ENCODE data around the gene TCF3. TPM values are rescaled to one million over a fixed set of nuclear protein-coding genes. Genes with fewer than 3 reads are reported as not detected.
"Not testable (repeated sequence)": the region's sequence is repeated elsewhere in the genome, so short reads cannot be mapped to it uniquely, and the experiment has no call there.

TCF3 gene
- total and polyA plus RNA-seq, 2 donors, result 76.0 to 81.2 TPM

DNA sequence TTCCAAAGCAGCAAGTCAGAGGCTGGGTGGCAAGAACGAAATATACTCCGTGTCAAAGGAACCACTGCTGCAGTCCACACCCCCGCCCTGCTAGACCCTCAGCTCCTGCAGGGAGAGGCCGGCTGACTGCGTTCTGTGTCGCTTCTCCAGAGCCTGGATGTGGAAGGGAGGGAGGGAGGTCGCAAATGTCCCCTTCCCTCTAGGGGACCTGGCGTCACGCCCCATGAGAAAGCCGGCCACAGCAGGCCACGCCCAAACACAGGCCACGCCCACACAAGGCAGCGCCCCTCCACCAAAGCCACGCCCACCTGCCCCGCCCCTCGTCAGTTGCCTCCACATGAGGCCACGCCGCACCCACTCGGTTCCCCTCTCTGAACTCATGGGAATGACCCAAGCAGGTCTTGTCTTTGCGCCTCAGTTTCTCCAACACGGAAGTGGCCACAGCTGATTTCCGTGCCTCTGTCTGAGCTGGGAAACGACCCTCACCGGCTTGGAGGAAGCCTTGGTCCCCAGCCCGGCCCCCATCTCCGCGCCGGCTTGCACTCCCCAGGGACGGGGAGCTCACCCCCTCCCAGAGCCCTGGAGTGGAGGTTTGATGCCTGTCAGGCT lies 38.4 kb upstream of the TCF3 start:
- DNase-seq (ENCODE audit: low read depth in 6 of 9, low spot score in 9 of 9), result peak in 6 of 9 donors; percentile 26 to 59 (median 42)
- H3K9me3 ChIP-seq (ENCODE audit: control insufficient read depth in 2 of 2, insufficient read depth in 1 of 2, low read length in 1 of 2), result peaks cover 3 to 11% of the 10 kb centered on the region in 2 donors
- H3K4me1 ChIP-seq (ENCODE audit: control insufficient read depth in 2 of 2, insufficient read depth in 2 of 2, low read length in 2 of 2), result peaks cover 0 to 5% of the 10 kb centered on the region in 2 donors
- peaks cover 17 to 59% of the 10 kb centered on the region in 2 donors for H3K27me3 ChIP-seq (ENCODE audit: control insufficient read depth in 2 of 2, insufficient read depth in 1 of 2, low read length in 1 of 2)
- WGBS, result 16% methylated on average over 29 of the region's 29 CpGs
- H3K27ac ChIP-seq (ENCODE audit: low read depth in 1 of 2, low read length in 1 of 2), result no peak overlapping the region
- H3K4me3 ChIP-seq (ENCODE audit: low read length in 2 of 2), result no peak overlapping the region
- no peaks in the 10 kb centered on the region for H3K36me3 ChIP-seq (ENCODE audit: control insufficient read depth in 2 of 2, insufficient read depth in 2 of 2, low read length in 1 of 2)

DNA sequence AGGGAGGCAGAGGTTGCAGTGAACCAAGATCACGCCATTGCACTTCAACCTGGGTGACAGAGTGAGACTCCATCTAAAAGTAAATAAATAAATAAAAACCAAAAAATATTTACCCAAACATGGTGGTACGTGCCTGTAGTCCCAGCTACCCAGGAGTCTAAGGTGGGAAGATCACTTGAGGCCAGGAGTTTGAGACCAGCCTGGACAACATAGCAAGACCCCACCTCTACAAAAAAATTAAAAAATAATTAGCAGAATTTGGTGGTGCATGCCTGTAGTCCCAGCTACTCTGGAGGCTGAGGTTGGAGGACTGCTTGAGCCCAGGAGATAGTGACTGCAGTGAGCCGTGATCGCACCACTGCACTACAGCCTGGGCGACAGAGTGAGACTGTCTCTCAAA lies 33.4 kb upstream of the TCF3 start:
- H3K27me3 ChIP-seq (ENCODE audit: control insufficient read depth in 2 of 2, insufficient read depth in 1 of 2, low read length in 1 of 2), result peaks cover 12 to 70% of the 10 kb centered on the region in 2 donors
- H3K27ac ChIP-seq (ENCODE audit: low read depth in 1 of 2, low read length in 1 of 2); H3K4me1 ChIP-seq (ENCODE audit: control insufficient read depth in 2 of 2, insufficient read depth in 2 of 2, low read length in 2 of 2); H3K36me3 ChIP-seq (ENCODE audit: control insufficient read depth in 2 of 2, insufficient read depth in 2 of 2, low read length in 1 of 2); H3K9me3 ChIP-seq (ENCODE audit: control insufficient read depth in 2 of 2, insufficient read depth in 1 of 2, low read length in 1 of 2); DNase-seq (ENCODE audit: low read depth in 6 of 9, low spot score in 9 of 9); H3K4me3 ChIP-seq (ENCODE audit: low read length in 2 of 2): not testable (repeated sequence)
- WGBS, result 97% methylated on average over 5 of the region's 5 CpGs

DNA sequence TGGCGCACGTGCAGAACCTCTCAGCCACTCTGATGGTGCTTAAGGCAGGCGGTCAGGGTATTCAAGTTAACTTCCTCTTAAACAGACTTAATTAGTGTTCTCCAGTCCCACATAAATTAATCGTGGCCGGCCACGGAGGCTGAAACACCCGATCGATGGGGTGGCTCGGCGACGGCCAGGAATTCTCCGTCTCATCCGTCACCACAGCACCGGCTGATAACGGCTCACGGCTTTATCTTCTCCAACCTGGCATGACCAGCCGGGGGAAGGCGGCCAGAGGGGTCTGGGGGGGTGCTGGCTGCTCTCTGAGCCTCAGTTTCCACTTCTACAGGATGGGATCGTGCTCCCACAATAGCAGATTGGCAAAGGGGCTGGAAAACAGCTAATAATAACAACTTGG lies 32.6 kb upstream of the TCF3 start:
- 74% methylated on average over 19 of the region's 19 CpGs for WGBS

DNA sequence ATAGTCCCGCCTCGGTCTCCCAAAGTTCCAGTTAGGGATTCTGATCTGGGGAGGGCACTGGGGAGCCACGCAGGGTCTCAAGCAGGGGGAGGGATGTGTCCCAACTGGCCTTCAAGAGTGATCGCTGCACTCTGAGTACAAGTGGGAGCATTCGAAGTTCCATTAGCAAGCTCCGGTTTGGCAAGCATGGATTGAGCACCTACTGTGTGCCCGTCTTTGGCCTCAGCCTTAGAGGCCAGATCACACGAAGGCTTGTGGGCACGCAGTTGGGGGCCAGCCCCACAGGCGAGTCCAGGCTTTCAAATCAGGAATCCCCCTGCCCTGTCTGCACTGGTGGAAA lies 32.1 kb upstream of the TCF3 start:
- Histone ChIP-seq H3K4me3 (ENCODE audit: low read length in 2 of 2) (no peak overlapping the region), H3K4me1 (ENCODE audit: control insufficient read depth in 2 of 2, insufficient read depth in 2 of 2, low read length in 2 of 2) (no peaks in the 10 kb centered on the region), H3K27ac (ENCODE audit: low read depth in 1 of 2, low read length in 1 of 2) (no peak overlapping the region), H3K36me3 (ENCODE audit: control insufficient read depth in 2 of 2, insufficient read depth in 2 of 2, low read length in 1 of 2) (no peaks in the 10 kb centered on the region), H3K27me3 (ENCODE audit: control insufficient read depth in 2 of 2, insufficient read depth in 1 of 2, low read length in 1 of 2) (peaks cover 9 to 68% of the 10 kb centered on the region in 2 donors), H3K9me3 (ENCODE audit: control insufficient read depth in 2 of 2, insufficient read depth in 1 of 2, low read length in 1 of 2) (no peaks in the 10 kb centered on the region)
- DNase-seq (ENCODE audit: low read depth in 6 of 9, low spot score in 9 of 9), result no peak
- 90% methylated on average over 10 of the region's 10 CpGs for WGBS

More for the DNA sequence above, 32.6 kb upstream of the TCF3 start:
- peaks cover 9 to 66% of the 10 kb centered on the region in 2 donors for H3K27me3 ChIP-seq (ENCODE audit: control insufficient read depth in 2 of 2, insufficient read depth in 1 of 2, low read length in 1 of 2)
- H3K9me3 ChIP-seq (ENCODE audit: control insufficient read depth in 2 of 2, insufficient read depth in 1 of 2, low read length in 1 of 2), result no peaks in the 10 kb centered on the region
- H3K4me3 ChIP-seq (ENCODE audit: low read length in 2 of 2), result no peak overlapping the region
- no peak for DNase-seq (ENCODE audit: low read depth in 6 of 9, low spot score in 9 of 9)
- H3K27ac ChIP-seq (ENCODE audit: low read depth in 1 of 2, low read length in 1 of 2), result no peak overlapping the region
- H3K36me3 ChIP-seq (ENCODE audit: control insufficient read depth in 2 of 2, insufficient read depth in 2 of 2, low read length in 1 of 2), result no peaks in the 10 kb centered on the region
- H3K4me1 ChIP-seq (ENCODE audit: control insufficient read depth in 2 of 2, insufficient read depth in 2 of 2, low read length in 2 of 2), result no peaks in the 10 kb centered on the region

DNA sequence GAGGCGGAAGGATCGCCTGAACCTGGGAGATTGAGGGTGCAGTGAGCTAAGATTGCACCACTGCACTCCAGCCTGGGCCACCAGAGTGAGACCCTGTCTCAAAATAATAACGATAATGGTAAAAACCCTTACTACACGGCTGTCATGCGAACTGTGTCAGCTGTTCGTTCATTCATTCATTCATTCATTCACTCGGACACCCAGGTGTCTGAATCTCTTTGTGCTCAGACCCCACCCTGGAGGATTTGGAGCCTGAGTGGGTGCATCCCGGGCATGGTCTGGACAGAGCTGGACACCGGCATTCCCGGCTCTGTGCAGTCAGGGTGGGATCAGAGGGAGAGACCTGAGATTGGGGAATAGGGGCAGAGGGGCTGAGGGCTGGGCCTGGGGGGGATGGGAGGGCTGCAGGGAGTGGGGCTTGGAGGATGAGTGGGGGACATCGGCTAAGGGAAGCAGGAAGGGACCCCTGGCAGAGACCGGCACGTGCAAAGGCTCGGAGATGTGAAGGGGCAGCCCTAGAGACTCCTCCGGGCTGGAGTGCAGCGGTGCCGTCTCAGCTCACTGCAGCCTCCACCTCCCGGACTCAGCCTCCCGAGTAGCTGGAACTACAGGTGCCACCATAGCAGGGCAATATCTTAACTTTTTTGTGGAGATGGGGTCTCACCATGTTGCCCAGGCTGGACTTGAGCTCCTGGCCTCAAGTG lies 31.6 kb upstream of the TCF3 start:
- Histone ChIP-seq H3K9me3 (ENCODE audit: control insufficient read depth in 2 of 2, insufficient read depth in 1 of 2, low read length in 1 of 2) (no peaks in the 10 kb centered on the region), H3K36me3 (ENCODE audit: control insufficient read depth in 2 of 2, insufficient read depth in 2 of 2, low read length in 1 of 2) (no peaks in the 10 kb centered on the region), H3K4me3 (ENCODE audit: low read length in 2 of 2) (no peak overlapping the region), H3K4me1 (ENCODE audit: control insufficient read depth in 2 of 2, insufficient read depth in 2 of 2, low read length in 2 of 2) (no peaks in the 10 kb centered on the region), H3K27me3 (ENCODE audit: control insufficient read depth in 2 of 2, insufficient read depth in 1 of 2, low read length in 1 of 2) (peaks cover 9 to 70% of the 10 kb centered on the region in 2 donors), H3K27ac (ENCODE audit: low read depth in 1 of 2, low read length in 1 of 2) (no peak overlapping the region)
- WGBS, result 84% methylated on average over 19 of the region's 19 CpGs
- DNase-seq (ENCODE audit: low read depth in 6 of 9, low spot score in 9 of 9), result no peak

DNA sequence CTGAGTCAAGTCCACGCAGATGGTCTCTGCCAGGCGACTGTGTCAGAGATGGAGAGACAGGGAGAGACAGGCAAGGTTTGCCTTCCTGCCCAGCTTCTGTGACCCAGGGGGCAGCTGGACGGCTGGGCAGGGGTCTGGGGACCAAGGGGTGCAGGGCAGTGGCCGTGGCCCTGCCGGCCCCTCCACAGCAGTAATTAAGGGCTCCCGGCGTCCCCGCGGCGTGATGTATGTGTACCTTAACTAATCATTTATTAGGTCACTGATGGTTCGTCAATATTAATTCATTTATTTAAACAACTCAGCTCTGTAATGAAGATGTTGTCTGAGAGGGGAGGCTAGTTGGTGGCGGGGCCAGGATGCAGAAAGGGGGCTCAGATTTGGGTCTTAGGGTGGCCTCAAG lies 28.6 kb upstream of the TCF3 start:
- no peak for DNase-seq (ENCODE audit: low read depth in 6 of 9, low spot score in 9 of 9)

DNA sequence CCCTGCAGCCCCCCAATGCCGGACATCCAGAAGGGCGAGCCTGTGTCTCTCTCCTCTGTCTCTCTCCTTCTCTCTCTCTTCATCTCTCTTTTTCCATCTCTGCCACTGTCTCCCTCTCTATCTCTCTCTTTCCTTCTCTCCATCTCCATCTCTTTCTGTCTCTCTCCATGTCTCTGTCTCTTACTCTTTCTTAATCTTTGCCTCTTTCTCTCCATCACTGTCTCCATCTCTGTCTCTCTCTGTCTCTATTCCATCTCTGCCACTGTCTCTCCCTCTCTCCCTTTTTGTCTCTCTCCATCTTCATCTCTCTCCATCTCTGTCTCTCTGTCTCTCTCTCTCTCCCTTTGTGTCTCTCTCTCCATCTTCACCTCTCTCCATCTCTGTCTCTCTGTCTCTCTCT lies 25.7 kb upstream of the TCF3 start:
- peaks cover 46 to 90% of the 10 kb centered on the region in 2 donors for H3K27me3 ChIP-seq (ENCODE audit: control insufficient read depth in 2 of 2, insufficient read depth in 1 of 2, low read length in 1 of 2)
- WGBS, result 86% methylated on average over 2 of the region's 2 CpGs

More for the DNA sequence above, 28.6 kb upstream of the TCF3 start:
- Histone ChIP-seq H3K36me3 (ENCODE audit: control insufficient read depth in 2 of 2, insufficient read depth in 2 of 2, low read length in 1 of 2) (no peaks in the 10 kb centered on the region), H3K4me1 (ENCODE audit: control insufficient read depth in 2 of 2, insufficient read depth in 2 of 2, low read length in 2 of 2) (no peaks in the 10 kb centered on the region), H3K4me3 (ENCODE audit: low read length in 2 of 2) (no peak overlapping the region), H3K27ac (ENCODE audit: low read depth in 1 of 2, low read length in 1 of 2) (no peak overlapping the region), H3K27me3 (ENCODE audit: control insufficient read depth in 2 of 2, insufficient read depth in 1 of 2, low read length in 1 of 2) (peaks cover 22 to 81% of the 10 kb centered on the region in 2 donors), H3K9me3 (ENCODE audit: control insufficient read depth in 2 of 2, insufficient read depth in 1 of 2, low read length in 1 of 2) (peaks cover 0 to 4% of the 10 kb centered on the region in 2 donors)
- WGBS, result 89% methylated on average over 12 of the region's 12 CpGs

DNA sequence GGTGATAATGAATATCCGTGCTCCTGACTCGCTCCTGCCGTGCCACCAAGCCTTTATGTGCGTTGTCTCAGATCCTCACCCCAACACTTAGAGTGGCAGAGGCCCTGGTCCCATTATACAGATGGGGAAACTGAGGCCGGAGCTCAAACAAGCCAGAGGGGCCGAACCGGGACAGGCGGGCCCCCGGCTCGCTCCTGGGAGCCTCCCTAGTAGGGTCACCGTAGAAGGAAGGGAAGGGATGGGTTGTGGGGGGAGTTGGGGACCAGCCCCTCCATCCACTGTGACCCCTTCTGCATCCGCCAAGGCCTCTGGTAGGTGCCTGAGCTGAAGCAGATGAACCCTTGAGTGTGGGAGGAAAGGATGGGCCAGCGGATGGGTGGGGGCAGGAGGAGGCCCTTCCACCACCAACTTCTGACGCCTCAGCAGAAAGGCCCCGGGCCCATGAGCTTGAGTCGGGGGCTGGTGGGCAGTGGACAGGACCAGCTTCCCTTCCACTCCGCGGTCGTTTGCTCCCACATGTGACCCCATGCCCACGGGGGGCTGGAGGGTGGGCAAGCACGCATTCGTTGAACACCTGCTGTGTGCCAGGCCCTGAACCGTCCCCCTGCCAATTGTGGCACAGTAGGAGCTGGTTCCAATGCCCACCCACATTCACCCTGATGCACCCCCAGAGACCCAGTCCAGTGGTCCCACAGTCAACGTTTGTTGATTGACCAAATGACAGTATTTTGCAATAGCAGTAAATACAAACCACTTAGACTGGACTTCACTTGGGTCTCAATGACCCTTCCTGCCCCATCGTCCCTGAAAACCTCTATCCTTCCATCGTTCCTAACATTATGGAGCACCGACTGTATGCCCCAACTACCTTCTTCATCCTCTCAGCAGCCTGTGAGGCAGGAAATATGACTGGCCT lies 24.2 kb upstream of the TCF3 start:
- no peak overlapping the region for H3K27ac ChIP-seq (ENCODE audit: low read depth in 1 of 2, low read length in 1 of 2)
- DNase-seq (ENCODE audit: low read depth in 6 of 9, low spot score in 9 of 9), result no peak
- peaks cover 3 to 8% of the 10 kb centered on the region in 2 donors for H3K4me1 ChIP-seq (ENCODE audit: control insufficient read depth in 2 of 2, insufficient read depth in 2 of 2, low read length in 2 of 2)
- H3K36me3 ChIP-seq (ENCODE audit: control insufficient read depth in 2 of 2, insufficient read depth in 2 of 2, low read length in 1 of 2), result no peaks in the 10 kb centered on the region
- no peak overlapping the region for H3K4me3 ChIP-seq (ENCODE audit: low read length in 2 of 2)
- 60% methylated on average over 27 of the region's 27 CpGs for WGBS
- H3K9me3 ChIP-seq (ENCODE audit: control insufficient read depth in 2 of 2, insufficient read depth in 1 of 2, low read length in 1 of 2), result peaks cover 0 to 7% of the 10 kb centered on the region in 2 donors
- peaks cover 51 to 91% of the 10 kb centered on the region in 2 donors for H3K27me3 ChIP-seq (ENCODE audit: control insufficient read depth in 2 of 2, insufficient read depth in 1 of 2, low read length in 1 of 2)

More for the DNA sequence above, 25.7 kb upstream of the TCF3 start:
- Histone ChIP-seq H3K4me3 (ENCODE audit: low read length in 2 of 2) (no peak overlapping the region), H3K36me3 (ENCODE audit: control insufficient read depth in 2 of 2, insufficient read depth in 2 of 2, low read length in 1 of 2) (no peaks in the 10 kb centered on the region), H3K9me3 (ENCODE audit: control insufficient read depth in 2 of 2, insufficient read depth in 1 of 2, low read length in 1 of 2) (peaks cover 0 to 4% of the 10 kb centered on the region in 2 donors), H3K4me1 (ENCODE audit: control insufficient read depth in 2 of 2, insufficient read depth in 2 of 2, low read length in 2 of 2) (no peaks in the 10 kb centered on the region), H3K27ac (ENCODE audit: low read depth in 1 of 2, low read length in 1 of 2) (no peak overlapping the region)
- DNase-seq (ENCODE audit: low read depth in 6 of 9, low spot score in 9 of 9), result no peak

Measured in thymus (tissue), 11 donors.